ENCODE measurements around the gene PARP12.

Gene PARP12

GRCh38 chr7:140058517-140058916, 4.2 kb downstream of the PARP12 start:
- DNase-seq = no peak

GRCh38 chr7:140057143-140057535, 5.6 kb downstream of the PARP12 start:
- DNase-seq = no peak

GRCh38 chr7:140056431-140057142, 6.2 kb downstream of the PARP12 start:
- DNase-seq = no peak

- no peak for DNase-seq
Measured at GRCh38 chr7:140055833-140056232, 6.9 kb downstream of the PARP12 start.

GRCh38 chr7:140054751-140055150, 8.0 kb downstream of the PARP12 start:
- DNase-seq = no peak

- DNase-seq = no peak
Measured at GRCh38 chr7:140053812-140054539, 8.8 kb downstream of the PARP12 start.

- DNase-seq = no peak
Measured at GRCh38 chr7:140051820-140052219, 10.9 kb downstream of the PARP12 start.

- no peak for DNase-seq
Measured at GRCh38 chr7:140050100-140050499, 12.7 kb downstream of the PARP12 start.

- no peak for DNase-seq
Measured at GRCh38 chr7:140049339-140050024, 13.3 kb downstream of the PARP12 start.

- DNase-seq = no peak
Measured at GRCh38 chr7:140048989-140049338, 13.8 kb downstream of the PARP12 start.

GRCh38 chr7:140048138-140048537, 14.6 kb downstream of the PARP12 start:
- DNase-seq = no peak

- DNase-seq = no peak
Measured at GRCh38 chr7:140047197-140047596, 15.6 kb downstream of the PARP12 start.

GRCh38 chr7:140045697-140046096, 17.1 kb downstream of the PARP12 start:
- DNase-seq = no peak

GRCh38 chr7:140044251-140044650, 18.5 kb downstream of the PARP12 start:
- no peak for DNase-seq

GRCh38 chr7:140042386-140042670, 20.4 kb downstream of the PARP12 start:
- DNase-seq = no peak

- DNase-seq = no peak
Measured at GRCh38 chr7:140041659-140042385, 20.9 kb downstream of the PARP12 start.

GRCh38 chr7:140039896-140040295, 22.9 kb downstream of the PARP12 start:
- DNase-seq = no peak

- DNase-seq = no peak
Measured at GRCh38 chr7:140039066-140039465, 23.7 kb downstream of the PARP12 start.

- no peak for DNase-seq
Measured at GRCh38 chr7:140036224-140036962, 26.4 kb downstream of the PARP12 start.

- DNase-seq = no peak
Measured at GRCh38 chr7:140035400-140036223, 27.1 kb downstream of the PARP12 start.

- DNase-seq = no peak
Measured at GRCh38 chr7:140034421-140034820, 28.3 kb downstream of the PARP12 start.
